HG03175 (cell line): ENCODE results near the gene SIRT5.

Experiments used
- ATAC-seq: cut with Tn5 transposase; IDR thresholded peaks from one replicate; pipeline ENCODE4 v1.9.1; 2021; ENCODE audit warnings: mild to moderate bottlenecking, moderate library complexity; ENCODE audit not compliant: unreplicated experiment

The SIRT5 gene

DNA sequence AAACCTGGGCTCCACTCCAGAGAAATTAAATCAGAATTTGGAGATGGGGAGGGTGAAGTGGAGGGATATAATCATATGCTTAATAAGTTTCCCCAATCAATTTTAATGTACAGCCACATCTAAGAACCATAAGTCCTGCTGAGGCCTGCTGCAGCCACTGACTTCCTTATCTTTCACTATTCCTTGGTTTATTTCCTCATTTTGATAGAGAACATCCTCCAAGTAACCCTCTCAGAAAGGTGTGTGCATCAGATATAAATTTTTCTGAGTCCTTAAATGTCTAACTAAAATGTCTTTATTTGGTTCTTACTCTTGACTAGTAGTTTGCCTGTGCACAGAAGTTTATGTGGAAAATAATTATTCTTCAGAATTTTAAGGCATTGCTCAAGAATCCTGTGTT, 23.7 kb upstream of the SIRT5 start:
- no peak for ATAC-seq

DNA sequence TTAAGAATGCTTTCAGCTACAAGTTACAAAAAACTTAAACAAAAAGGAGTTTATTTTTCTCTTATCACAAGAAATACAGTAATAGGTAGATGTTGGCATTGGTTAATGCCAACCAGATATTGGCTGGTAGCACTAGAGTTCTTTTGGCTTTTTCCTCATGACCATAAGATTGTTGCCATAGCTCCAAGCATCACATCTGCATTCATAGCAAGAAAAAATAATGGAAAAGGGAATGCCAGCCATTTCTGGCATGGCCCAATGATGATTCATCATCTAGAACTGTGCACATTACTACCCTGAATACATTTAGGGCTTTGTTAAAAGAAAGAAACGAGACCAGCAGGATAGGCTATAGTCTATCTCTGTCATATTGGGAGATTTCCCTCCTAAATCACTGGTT, 20.8 kb upstream of the SIRT5 start:
- no peak for ATAC-seq

DNA sequence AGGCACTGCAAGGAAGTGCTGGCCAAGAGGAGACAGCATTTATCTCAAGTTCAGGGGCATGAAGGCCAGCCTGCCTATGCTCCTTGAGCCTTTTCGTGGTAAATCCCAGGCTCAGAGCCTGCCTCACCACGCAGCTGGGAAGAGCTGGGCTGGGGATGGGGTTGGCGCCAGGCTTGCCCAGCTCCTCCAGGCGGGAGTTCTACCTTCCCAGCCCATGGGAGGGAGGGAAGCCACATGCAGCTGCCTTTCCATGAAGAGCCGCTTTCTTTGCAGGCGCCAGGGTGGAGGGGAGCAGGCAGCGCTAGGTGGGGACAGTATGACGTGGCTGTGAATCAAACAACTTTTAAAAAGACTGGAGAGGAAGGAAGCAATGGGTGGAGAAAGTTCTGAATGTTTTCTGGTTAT, 19.5 kb upstream of the SIRT5 start:
- no peak for ATAC-seq

DNA sequence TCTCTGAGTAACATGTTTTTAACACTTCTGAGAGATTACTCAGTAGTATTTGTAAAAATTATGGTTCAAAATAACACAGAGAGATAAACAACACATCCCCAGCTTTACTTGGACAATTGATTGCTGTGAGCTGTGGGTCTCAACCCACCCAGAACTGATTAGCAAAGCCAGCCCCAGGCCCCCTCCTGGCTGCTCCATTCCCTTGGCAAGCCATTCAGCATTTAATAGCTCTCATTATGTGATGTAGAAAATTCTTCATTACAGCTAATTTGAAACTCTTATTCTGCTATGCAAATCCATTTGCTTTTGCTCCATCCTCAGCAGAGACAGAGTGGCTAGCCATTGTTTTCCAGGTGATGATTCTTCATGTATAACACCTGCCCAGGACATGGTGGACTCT, 16.6 kb upstream of the SIRT5 start:
- ATAC-seq: no peak

DNA sequence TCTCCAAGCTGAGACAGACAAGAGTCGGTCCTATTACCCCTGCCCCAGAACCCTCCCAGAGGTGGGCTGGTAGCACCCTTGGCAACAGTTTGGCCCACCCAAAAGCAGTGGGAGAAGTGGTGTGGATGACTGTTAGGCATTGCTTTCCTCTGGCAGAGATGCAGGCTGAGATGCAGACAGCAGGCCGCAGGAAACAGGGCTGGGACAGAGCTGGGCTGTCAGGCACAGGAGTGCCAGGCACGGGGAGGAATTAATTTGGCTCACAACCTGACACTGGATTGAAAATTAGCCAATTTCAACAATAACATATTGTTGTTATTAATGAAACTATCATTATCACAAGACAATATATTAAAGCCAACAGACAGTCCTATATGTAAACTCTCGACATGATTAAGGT, 15.7 kb upstream of the SIRT5 start:
- no peak for ATAC-seq

DNA sequence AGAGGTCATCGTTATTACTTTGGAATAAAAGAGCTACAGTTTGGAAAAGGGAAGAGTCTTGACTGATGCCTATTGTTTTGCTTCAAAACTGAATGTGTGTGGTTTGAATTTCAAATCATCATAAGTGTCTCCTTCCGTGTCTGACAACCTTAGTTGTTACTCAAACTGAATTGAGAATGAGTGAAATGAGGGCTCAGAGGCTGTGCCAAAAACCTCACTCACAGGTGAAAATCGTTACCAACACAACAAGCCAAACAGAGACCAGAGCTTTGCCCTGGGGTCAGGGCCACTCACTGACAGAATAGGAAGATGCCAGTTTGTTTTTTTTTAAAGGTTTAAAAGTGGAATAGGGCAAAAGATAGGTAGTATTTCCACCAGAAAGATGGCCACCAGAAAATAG, 15.2 kb upstream of the SIRT5 start:
- ATAC-seq: no peak

DNA sequence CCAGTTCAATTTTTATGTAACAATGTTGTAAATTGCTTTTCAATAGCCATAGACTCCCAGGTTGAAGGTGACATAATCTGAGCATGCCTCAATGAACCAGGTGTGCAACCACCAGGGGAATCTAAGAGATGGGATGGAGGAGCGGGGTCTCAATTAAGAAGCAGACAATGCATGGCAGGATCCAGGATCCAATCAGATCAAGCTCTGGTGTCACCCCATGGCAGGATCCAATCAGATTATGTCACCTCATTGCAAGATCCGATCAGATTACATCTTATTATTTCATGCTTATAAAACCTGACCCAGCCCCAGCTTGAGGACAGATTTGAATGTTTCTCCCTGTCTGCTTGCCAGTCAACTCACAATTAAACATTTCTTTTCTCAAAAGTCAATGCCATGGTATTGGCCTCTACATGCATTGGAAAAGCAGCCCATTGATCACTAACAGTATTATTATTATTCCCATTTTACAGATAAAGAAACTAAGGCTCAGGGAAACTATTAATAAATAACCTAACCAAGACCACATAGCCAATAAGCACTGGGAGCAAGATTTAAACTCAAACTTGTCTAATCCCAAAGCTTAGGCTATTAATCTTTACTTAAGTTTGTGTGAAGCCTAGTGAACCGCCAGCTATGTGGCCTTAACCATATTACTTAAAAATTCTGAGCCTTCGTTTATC, 14.3 kb upstream of the SIRT5 start:
- ATAC-seq: no peak

DNA sequence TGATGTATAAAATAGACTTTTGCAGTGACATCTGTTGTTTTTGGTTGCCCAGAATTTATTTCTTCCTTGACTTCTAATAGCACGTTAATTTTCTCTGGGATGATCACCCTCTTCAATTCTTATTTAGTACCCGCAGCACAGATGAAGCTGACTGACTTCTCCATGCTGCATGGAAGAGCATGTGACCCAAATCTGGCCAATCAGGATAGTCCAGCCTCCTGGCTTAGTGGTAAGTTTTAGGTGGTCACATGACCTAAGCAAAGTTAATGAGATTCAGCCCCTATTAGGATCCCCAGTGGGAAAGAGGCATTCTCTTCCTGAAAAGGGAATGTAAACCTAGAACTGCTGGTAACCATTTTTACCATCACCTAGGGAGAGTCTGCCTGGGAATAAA, 13.8 kb upstream of the SIRT5 start:
- no peak for ATAC-seq

DNA sequence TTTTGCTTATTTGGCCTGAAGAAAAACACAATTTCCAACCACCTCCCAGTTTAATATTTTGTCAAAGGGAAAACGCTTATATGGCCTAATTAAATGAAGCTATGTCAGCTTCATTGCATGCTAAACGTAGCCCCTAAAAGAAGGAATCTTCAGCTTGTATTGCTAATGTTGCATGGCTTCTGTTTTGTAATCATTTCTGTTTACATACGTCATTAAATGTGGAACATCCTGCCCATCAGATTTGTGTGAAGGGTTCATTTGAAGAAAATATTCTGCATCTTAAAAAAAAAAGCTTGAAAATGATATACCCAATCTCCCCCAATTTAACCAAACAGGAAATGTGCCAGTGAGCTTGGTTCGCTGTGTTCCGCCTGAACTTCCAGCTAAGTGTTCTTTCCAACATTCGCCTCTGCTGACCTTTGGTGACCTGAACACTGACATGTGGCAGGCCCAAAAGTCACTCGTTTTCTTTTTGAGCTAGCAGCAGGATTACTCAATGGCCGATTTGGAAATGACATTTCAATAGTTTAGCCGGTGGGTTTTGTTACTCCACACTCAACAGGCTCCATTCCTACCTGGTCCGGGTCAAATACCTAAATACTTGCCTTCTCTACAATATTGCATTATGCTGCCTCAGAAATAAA, 12.7 kb upstream of the SIRT5 start:
- ATAC-seq: no peak

DNA sequence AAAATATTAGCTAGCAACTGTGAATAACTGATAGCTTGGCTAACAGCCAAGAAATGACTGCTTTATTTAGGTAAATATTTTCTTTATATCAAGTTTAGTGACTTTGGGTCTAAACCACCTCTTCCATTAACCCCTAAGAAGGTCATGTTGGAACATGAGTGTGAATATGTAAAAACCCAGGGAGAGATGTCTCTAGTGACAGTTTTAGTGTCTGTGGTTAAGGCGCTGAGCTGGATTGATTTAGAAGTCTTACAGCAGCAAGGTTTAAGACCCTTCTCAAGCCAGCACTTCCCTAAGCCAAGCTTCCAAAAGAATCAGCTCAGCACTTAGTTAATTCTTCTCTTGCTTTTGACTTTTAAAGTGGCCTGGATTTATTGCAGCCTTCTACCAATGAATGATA, 11.4 kb upstream of the SIRT5 start:
- ATAC-seq: no peak

DNA sequence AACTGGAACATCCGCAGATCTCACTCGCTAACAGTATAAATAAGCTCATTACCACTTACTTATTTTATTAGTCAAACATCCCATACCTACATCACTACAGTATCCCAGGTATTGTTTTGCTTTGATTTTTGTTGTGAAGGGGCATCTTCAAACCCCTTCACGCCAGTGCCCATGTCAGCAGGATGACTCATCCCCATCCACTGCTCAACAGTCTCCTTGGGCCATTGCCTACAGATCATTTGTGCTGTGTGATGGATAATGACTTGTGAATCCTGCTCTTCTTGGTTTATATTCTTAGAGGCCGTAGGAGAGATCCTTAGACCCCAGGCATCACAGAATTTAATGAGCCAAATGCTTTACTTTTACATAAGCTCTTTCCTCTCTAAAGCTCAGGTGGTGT, 8.5 kb upstream of the SIRT5 start:
- no peak for ATAC-seq

DNA sequence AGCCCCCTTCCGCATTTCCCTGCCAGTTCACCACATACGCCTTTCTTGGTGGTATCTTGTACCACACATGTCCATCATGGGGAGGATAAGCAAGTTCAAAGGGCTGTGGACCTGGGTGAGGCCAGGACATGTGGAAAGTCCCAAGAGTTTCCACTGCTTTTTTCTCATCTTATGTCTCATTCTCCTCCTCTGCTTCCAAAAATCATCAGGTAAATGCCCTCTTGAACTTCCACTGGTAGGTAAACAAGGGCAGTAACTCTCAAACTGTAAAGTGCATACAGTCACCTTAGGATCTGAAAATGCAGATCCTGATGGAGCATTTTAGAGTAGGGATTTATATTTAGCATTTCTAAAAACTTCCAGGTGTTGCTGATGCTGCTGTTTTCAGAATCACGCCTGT, 7.9 kb upstream of the SIRT5 start:
- ATAC-seq: no peak

DNA sequence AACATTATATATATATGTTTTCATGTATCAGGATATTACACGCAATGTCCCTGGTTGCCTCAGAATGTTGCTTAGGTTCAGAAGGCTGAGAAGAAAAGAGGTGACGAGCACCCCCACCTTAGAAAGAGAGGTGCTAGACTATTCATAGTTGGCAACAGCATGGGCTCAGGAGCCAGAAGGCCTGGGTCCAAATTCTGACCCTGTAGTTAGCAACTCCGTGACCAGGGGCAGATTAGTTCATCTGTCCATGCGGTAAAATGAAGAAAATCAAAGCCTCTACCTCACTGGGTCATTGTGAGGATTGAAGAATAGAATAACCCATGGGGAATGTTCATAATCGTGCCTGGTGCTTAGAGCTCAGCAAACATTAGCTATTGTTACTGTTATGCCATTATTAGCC, 5.4 kb upstream of the SIRT5 start:
- ATAC-seq: no peak

DNA sequence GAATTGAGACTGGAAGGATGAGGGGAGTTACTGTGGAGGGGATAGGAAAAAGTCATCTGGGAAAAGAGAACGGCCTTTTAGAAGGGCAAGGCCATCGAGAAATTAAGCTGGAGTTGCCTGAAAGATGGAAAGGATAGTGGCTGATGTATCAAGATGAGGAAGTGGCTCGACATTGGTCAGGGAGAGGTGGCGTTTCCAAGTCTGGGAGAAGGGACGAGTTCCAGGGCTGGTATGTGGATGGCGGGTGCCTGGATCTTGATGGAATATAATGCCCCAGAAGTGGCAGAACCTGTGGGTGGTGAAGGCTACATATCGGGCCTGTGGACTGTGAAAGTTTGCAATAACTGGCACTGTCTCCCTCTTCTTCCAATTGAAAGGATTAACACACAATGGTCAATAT, 2.2 kb upstream of the SIRT5 start:
- ATAC-seq: no peak

DNA sequence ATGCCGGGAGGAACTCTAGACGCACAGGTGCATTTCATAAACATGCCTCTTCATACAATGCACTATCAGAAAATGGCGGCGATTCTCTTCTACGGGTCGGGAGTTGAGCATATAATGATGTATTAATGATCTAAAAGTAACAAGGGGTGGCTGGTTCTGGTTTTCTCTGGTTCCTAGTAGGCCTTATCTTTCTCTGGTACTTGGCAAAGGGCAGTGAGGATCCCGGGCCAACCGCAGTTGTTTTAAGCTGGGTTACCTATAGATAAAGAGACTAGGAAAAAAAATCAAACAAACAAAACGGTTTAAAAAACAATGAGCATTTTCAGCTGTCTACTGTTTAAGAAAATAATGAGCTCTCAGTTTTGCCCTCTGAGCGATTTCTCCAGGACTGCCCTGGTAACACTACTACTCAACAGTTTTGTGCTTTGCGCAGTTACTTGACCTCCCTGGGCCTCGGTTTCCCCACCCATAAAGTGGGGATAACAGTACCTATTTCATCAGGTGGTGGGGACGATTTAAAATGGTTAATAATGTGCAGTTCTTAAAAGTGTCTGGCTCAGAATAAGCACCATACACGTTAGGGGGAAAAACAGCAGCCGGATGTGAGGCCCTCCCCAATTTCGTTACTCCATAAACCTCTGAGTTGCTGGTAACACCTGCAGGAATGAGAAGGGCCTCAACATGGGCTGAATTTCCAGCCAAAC, 1.3 kb upstream of the SIRT5 start:
- ATAC-seq: no peak

DNA sequence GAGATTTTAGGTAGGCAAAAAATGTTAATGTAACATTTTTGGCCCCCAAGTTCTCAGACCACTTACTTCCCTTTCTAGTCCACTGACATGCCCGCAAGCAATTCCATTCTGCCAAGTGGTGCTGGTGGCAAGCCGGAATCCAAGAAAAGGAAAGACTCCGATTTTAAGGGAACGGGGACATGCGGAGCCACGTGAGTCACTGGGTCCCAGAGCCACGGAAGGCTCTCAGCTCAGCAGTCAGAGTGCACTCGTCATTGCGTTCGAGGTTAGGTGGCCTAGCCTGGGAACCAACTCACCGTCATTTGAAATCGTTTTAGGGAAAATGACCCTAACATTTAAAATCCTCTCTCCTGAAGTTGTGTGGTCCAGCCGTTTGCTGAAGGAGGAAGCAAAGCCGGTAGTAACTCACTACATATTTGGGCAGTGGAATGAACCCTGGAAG, 711 bp upstream of the SIRT5 start:
- no peak for ATAC-seq

DNA sequence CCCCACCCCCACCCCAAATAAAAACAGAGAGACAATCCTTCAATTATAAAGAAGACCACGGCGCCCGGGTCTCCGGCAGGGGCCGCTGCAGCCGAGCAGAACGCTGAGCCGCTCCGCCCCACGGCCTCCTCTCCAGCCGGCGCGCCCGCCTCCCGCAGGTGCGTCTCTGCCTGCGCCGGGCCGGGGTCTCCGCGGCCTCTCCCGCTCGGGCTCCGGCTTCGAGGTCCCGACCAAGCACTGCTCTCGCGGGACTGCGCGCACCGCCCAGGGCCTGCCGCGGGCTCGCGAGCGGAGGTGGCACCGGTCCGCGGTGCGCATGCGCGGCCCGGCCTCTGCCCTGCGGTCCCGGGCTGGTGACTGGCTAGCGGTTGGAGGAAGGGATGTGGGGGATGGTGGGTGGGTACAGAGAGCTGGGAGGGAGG, 241 bp upstream of the SIRT5 start:
- peak; percentile 76 for ATAC-seq

DNA sequence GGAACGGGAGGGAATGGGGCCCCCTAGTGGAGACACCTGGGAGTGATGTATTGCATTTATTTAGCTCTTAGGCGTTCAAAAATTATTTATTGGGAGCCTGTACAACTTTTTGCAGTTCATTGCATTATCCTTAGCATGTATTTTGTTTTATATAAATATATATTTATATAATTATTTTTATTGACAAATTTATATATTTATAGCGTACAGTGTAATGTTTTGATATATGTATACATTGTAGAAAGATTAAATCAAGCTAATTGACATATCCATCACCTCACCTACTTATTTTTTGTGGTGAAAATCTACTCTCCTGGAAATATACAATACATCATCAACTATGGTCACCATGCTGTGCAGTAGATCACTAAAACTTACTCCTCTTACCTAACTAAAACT, 975 bp downstream of the SIRT5 start:
- no peak for ATAC-seq

DNA sequence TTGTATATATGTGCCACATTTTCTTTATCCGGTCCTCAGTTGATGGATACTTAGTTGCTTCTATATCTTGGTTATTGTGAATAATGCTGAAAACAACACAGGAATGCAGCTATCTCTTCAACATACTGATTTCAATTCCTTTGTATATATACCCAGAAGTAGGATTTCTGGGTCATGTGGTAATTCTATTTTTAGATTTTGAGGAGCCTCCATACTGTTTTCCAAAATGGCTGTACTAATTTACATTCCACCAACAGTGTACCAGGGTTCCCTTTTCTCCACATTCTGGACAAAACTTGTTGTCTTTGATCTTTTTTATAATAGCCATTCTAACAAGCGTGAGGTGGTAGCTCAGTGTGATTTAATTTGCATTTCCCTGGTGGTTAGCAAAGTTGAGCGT, 1.6 kb downstream of the SIRT5 start:
- ATAC-seq: no peak

DNA sequence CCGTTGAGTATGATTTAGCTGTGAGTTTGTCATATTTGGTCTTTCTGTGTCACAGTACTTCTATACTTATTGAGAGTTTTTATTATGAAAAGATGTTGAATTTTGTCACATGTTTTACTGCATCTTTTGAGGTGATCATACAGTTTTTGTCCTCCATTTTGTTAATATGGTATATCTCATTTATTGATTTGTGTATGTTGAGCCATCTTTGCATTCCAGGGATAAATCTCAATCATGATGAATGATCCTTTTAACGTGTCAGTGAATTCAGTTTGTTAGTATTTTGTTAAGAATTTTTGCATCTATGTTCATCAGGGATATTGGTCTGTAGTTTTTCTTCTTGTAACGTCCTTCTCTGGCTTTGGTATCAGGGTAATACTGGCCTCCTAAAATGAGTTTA, 3.5 kb downstream of the SIRT5 start:
- ATAC-seq: no peak

DNA sequence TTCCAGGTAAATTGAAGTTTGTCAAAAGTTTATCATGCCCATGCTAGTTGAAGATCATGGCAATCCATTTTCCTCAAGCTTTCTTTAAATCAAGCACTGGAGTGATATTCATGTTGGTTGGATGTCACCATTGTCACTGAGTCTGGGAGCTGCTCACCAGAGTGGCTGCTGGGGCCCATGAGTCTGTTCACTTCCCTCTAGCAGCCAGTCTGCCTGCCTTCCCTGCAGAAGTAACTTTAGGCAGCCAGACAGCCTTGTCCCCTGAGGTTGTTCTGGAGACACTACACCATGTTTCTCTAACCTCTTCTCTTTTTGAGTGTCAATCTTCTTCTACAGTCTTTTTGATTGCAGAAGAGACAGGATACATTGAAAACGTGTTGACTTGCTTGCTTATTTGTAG, 5.5 kb downstream of the SIRT5 start:
- no peak for ATAC-seq

DNA sequence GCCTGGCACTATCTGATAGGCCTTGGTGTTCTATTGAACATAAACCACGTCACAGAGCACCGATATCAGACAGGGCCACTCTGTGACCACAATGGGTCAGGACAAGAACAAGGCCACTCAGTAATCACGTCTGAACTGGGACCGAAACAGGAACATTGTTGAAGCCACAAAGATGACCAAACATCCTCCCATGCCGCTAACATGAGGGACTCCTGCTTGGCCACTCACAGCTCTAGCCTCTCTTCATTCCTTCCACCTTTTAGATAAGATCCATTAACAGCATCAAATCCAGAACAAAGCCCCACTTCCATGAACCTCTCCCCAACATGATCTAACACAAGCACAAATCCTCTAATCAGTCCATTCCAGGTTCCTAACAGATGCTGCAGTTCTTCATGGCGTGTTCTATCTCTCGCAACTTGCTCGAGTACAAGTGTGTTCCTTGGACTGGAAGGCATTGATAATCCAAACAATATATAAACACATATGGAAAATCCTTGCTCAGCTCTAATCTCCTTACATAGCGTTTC, 7.4 kb downstream of the SIRT5 start:
- no peak for ATAC-seq
